ENCODE results near the gene DLGAP1.

GRCh38 chr18:4403836-4404235, 51.3 kb downstream of the DLGAP1 start:
- TF ChIP-seq CTCF (IDR thresholded peaks at IDR 0.05): no peak
- TF ChIP-seq POLR2A (IDR thresholded peaks at IDR 0.05; ENCODE audit: low read depth): no peak
